K562 (cell line): ENCODE results near the gene EHBP1. TPM values are rescaled to one million over a fixed set of nuclear protein-coding genes. Genes with fewer than 3 reads are reported as not detected.

Experiments
- ATAC-seq: fragments of 200-7000 bp; cut with Tn5 transposase; 3 replicates; pipeline ENCODE4 v1.9.1; 2020; ENCODE audit warnings: moderate library complexity
- BruUV-seq: library from RNA; stranded (reverse); fragments of 400-500 nt; replicated peaks from 2 replicates; lab custom pipeline; 2021; lab: Mats Ljungman, UMichigan
- CTCF ChIA-PET: fragments of 300-600 bp; formaldehyde crosslinking; extraction: SDS; loops from one replicate; lab custom pipeline; 2021; ENCODE audit warnings: low intra/inter-chr PET ratio; lab: Yijun Ruan, JAX
- POLR2A ChIA-PET: fragments of 300-600, 350-650 bp; sonication (Branson Sonifier 250); formaldehyde crosslinking; extraction: SDS; loops from one replicate; lab custom pipeline; 2021; ENCODE audit warnings: antibody characterized with exemption, inconsistent platforms; lab: Yijun Ruan, JAX
- DNase-seq, 4 experiments: peaks; one replicate each; pipeline versions ENCODE4 v3.0.0 to v3.0.0-alpha.2; 2011 to 2018; ENCODE audit warnings: low spot score in 3 of 4, mixed read lengths in 3 of 4; ENCODE audit errors: extremely low read depth in 1 of 4
- FAIRE-seq: peaks from 2 replicates; lab custom pipeline; 2011; peaks lifted over from hg19 to GRCh38; lab: Jason Lieb, UNC
- H2AFZ ChIP-seq: 2 replicates; pipeline ENCODE4 v1.6.0; 2011; ENCODE audit warnings: low read depth, low read length, control low read depth, inconsistent platforms
- H3K27ac ChIP-seq: fragments of 200-600 bp; 3 replicates; pipeline ENCODE4 v1.8.0; 2011; ENCODE audit warnings: low read depth, mild to moderate bottlenecking, control low read depth, inconsistent platforms, low read length, moderate library complexity, mixed read lengths; ENCODE audit errors: extremely low read depth
- H3K27me3 ChIP-seq, 2 experiments: fragments of 300-600 bp in 1 of 2; 2 replicates in 1 of 2; 3 replicates in 1 of 2; pipeline versions ENCODE4 v1.6.0 to v1.8.0; 2011; ENCODE audit warnings: inconsistent platforms in 2 of 2, low read length in 2 of 2, mild to moderate bottlenecking in 1 of 2, mixed read lengths in 1 of 2, moderate library complexity in 1 of 2; ENCODE audit not compliant: control insufficient read depth in 2 of 2, insufficient read depth in 2 of 2
- H3K36me3 ChIP-seq: fragments of 300-600 bp; 3 replicates; pipeline ENCODE4 v1.8.0; 2011; ENCODE audit warnings: mild to moderate bottlenecking, low read length, inconsistent platforms; ENCODE audit not compliant: control insufficient read depth, insufficient read depth
- H3K4me1 ChIP-seq, 2 experiments: fragments of 200-600 bp in 1 of 2; replicated peaks in 1 of 2; 2 replicates in 1 of 2; 3 replicates in 1 of 2; pipeline versions ENCODE4 v1.5.1 to v1.8.0; 2011; ENCODE audit warnings: inconsistent platforms in 2 of 2, low read length in 2 of 2, mild to moderate bottlenecking in 1 of 2, mixed read lengths in 1 of 2, moderate library complexity in 1 of 2; ENCODE audit not compliant: control insufficient read depth in 2 of 2, insufficient read depth in 2 of 2
- H3K4me2 ChIP-seq: 2 replicates; pipeline ENCODE4 v1.6.1; 2011; ENCODE audit warnings: low read length, control low read depth, inconsistent platforms, mixed read lengths; ENCODE audit not compliant: insufficient read depth
- H3K4me3 ChIP-seq: fragments of 200-600 bp; sonication (generic), shearing (Covaris generic); 2 replicates; pipeline ENCODE4 v1.5.1; 2016; ENCODE audit warnings: control low read depth, inconsistent platforms
- H3K79me2 ChIP-seq: fragments of 200-600 bp; 3 replicates; pipeline ENCODE4 v1.8.0; 2011; ENCODE audit warnings: low read length, inconsistent platforms; ENCODE audit not compliant: control insufficient read depth, insufficient read depth
- H3K9ac ChIP-seq, 2 experiments: 2 replicates each; pipeline versions ENCODE4 v1.6.0 to v1.6.1; 2011; ENCODE audit warnings: low read depth in 2 of 2, low read length in 2 of 2, control low read depth in 1 of 2, inconsistent platforms in 1 of 2, mild to moderate bottlenecking in 1 of 2, mixed read lengths in 1 of 2; ENCODE audit not compliant: insufficient read depth in 1 of 2
- H3K9me1 ChIP-seq: one replicate; pipeline ENCODE4 v1.6.0; 2011; ENCODE audit warnings: inconsistent platforms, mild to moderate bottlenecking, low read length, moderate library complexity; ENCODE audit not compliant: control insufficient read depth, insufficient read depth
- H3K9me3 ChIP-seq: replicated peaks from 2 replicates; pipeline ENCODE4 v1.5.1; 2011; ENCODE audit warnings: low read depth, low read length, inconsistent platforms; ENCODE audit not compliant: control insufficient read depth, insufficient read depth
- H4K20me1 ChIP-seq: replicated peaks from 2 replicates; pipeline ENCODE4 v1.6.1; 2011; ENCODE audit warnings: low read length, inconsistent platforms, mixed read lengths; ENCODE audit not compliant: control insufficient read depth, insufficient read depth
- CBFB ChIP-seq: sonication (generic); formaldehyde crosslinking; IDR thresholded peaks from 2 replicates; pipeline ENCODE4 v1.4.0; 2020; ENCODE audit warnings: mild to moderate bottlenecking, missing genetic modification reagents
- HOMEZ ChIP-seq: fragments of 250-450 bp; sonication (Bioruptor Pico); IDR thresholded peaks from 2 replicates; pipeline ENCODE4 v1.4.0; 2020; ENCODE audit warnings: mild to moderate bottlenecking, moderate library complexity
- HOXB6 ChIP-seq: fragments of 250-450 bp; sonication (Bioruptor Pico); IDR thresholded peaks from 2 replicates; pipeline ENCODE4 v1.5.1; 2022; ENCODE audit warnings: mild to moderate bottlenecking, borderline replicate concordance
- STAT5A ChIP-seq: IDR thresholded peaks from 2 replicates; pipeline ENCODE4 v1.6.1; 2012; ENCODE audit warnings: low read length, inconsistent platforms, borderline replicate concordance
- TAF15 ChIP-seq: fragments of 200-400 bp; formaldehyde crosslinking; IDR thresholded peaks from 2 replicates; pipeline ENCODE4 v1.6.1; 2017; ENCODE audit warnings: mild to moderate bottlenecking, low read depth, low read length, moderate library complexity
- ZNF551 ChIP-seq: fragments of 250-450 bp; sonication (Bioruptor Pico); IDR thresholded peaks from 2 replicates; pipeline ENCODE4 v1.5.0; 2021; ENCODE audit warnings: mild to moderate bottlenecking, moderate library complexity
- WGBS: fragments of 100-300 bp; shearing (Covaris generic); methylation state at CpG from one replicate; pipeline ENCODE4 v1.1.6; 2016; ENCODE audit warnings: low coverage, mixed read lengths; ENCODE audit not compliant: insufficient coverage; ENCODE audit errors: missing lambda C conversion rate; 5-methylcytosine and 5-hydroxymethylcytosine counted together
- in situ Hi-C: fragments of 300-500 bp; cut with MboI; formaldehyde crosslinking; loops from 4 replicates; pipeline ENCODE4 v1.15.0; 2018; ENCODE audit warnings: inconsistent platforms, mixed read lengths
- intact Hi-C: fragments of 100-400 bp; cut with micrococcal nuclease; formaldehyde crosslinking; loops from 2 replicates; pipeline ENCODE4 v1.14.2; 2022
- polyA plus RNA-seq, 8 experiments: library from polyadenylated mRNA; depleted of rRNA in 4 of 8; stranded (reverse) in 5 of 8; unstranded in 3 of 8; fragments of >200 nt; fragmentation: Nextera tagmentation in 2 of 8; fragmentation: Illumina TruSeq in 1 of 8; extraction: Ambion mirVana in 2 of 8; extraction: Trizol in 1 of 8; gene quantifications; 2 replicates each; pipeline versions ENCODE4 v1.2.1 to v1.2.3, GENCODE V29; 2011 to 2014; ENCODE audit warnings: inconsistent platforms in 1 of 8, missing spikeins in 1 of 8
- total RNA-seq, 7 experiments: library from RNA; depleted of rRNA in 6 of 7; stranded (reverse); fragments of >200 nt in 6 of 7; fragmentation: Illumina TruSeq in 2 of 7; extraction: Trizol in 2 of 7; gene quantifications; 2 replicates each; pipeline versions ENCODE4 v1.2.1 to v1.2.3, GENCODE V29; 2011 to 2021; ENCODE audit warnings: low replicate concordance in 1 of 7
- TF ChIP-seq, protein P1 (sequence below): fragments of 250-450 bp; sonication (Bioruptor Pico); IDR thresholded peaks from 2 replicates; pipeline ENCODE4 v1.8.0; 2021; ENCODE audit warnings: mild to moderate bottlenecking, moderate library complexity

Gene EHBP1
- total and polyA plus RNA-seq, 9 of the 15 experiments (the other 6 are each of a cell fraction or from before 2014, with no cell fraction given) = 8.9 to 26.6 (median 19.3) TPM

GRCh38 chr2:62768615-62769014, 63.1 kb downstream of the EHBP1 start:
- POLR2A ChIA-PET = interaction anchor here (0.8 kb wide), 1 partner anchor 16 kb away, joined by 3 read pairs; no protein-coding TSS in a partner anchor
- no TSS peak for BruUV-seq
- no peaks in the 10 kb centered on the region for H3K36me3 ChIP-seq
- no peak overlapping the region for H3K27ac ChIP-seq
- H3K9me3 ChIP-seq = no peaks in the 10 kb centered on the region
- no peaks in the 10 kb centered on the region for H3K9me1 ChIP-seq
- H3K9ac ChIP-seq = no peak overlapping the region
- H3K4me3 ChIP-seq = no peak overlapping the region
- H4K20me1 ChIP-seq = no peaks in the 10 kb centered on the region
- intact Hi-C loops = no loop called here
- H2AFZ ChIP-seq = no peak overlapping the region
- ATAC-seq (no peak), FAIRE-seq (no peak), DNase-seq (no peak)
- no peaks in the 10 kb centered on the region for H3K27me3 ChIP-seq
- in situ Hi-C loops = no loop called here
- no peak overlapping the region for H3K4me2 ChIP-seq
- CTCF ChIA-PET = no interaction called here
- no peaks in the 10 kb centered on the region for H3K79me2 ChIP-seq
- WGBS = 75% methylated on average over 3 of the region's 3 CpGs
- TF ChIP-seq TAF15 (no peak), HOMEZ (CRISPR knock-in tag) (no peak), STAT5A (no peak), HOXB6 (CRISPR knock-in tag) (no peak), ZNF551 (no peak), CBFB (CRISPR knock-in tag) (no peak)
- TF ChIP-seq, protein P1, sequence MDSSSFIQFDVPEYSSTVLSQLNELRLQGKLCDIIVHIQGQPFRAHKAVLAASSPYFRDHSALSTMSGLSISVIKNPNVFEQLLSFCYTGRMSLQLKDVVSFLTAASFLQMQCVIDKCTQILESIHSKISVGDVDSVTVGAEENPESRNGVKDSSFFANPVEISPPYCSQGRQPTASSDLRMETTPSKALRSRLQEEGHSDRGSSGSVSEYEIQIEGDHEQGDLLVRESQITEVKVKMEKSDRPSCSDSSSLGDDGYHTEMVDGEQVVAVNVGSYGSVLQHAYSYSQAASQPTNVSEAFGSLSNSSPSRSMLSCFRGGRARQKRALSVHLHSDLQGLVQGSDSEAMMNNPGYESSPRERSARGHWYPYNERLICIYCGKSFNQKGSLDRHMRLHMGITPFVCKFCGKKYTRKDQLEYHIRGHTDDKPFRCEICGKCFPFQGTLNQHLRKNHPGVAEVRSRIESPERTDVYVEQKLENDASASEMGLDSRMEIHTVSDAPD (CRISPR knock-in tag) = no peak
- no peaks in the 10 kb centered on the region for H3K4me1 ChIP-seq
